SK-N-SH (cell line): ENCODE results near the gene C20orf96. TPM values are rescaled to one million over a fixed set of nuclear protein-coding genes. Genes with fewer than 3 reads are reported as not detected.
A peak's percentile ranks its signal among the peaks of the same experiment; 100 is the strongest.
"Not testable (repeated sequence)": the region's sequence is repeated elsewhere in the genome, so short reads cannot be mapped to it uniquely, and the experiment has no call there.

ENCODE experiments used
- CTCF ChIA-PET: fragments of 300-600, 350-600 bp; formaldehyde crosslinking; extraction: SDS; loops from one replicate; lab custom pipeline; 2021; lab: Yijun Ruan, JAX
- POLR2A ChIA-PET: fragments of 350-600 bp; sonication (Branson Sonifier 250); formaldehyde crosslinking; extraction: SDS; loops from one replicate; lab custom pipeline; 2020; ENCODE audit warnings: antibody characterized with exemption, inconsistent platforms; lab: Yijun Ruan, JAX
- DNase-seq: peaks from one replicate; pipeline ENCODE4 v3.0.0; 2012
- H2AFZ ChIP-seq: fragments of 200-600 bp; sonication (generic); 2 replicates; pipeline ENCODE4 v1.8.1; 2016; ENCODE audit warnings: antibody characterized with exemption, mild to moderate bottlenecking, low read depth
- H3F3A ChIP-seq: fragments of 200-600 bp; sonication (generic); replicated peaks from 2 replicates; pipeline ENCODE3; 2016; ENCODE audit warnings: antibody characterized with exemption, mild to moderate bottlenecking; ENCODE audit not compliant: insufficient read depth
- H3K27ac ChIP-seq, 2 experiments: fragments of 200-500 bp in 1 of 2; fragments of 200-600 bp in 1 of 2; sonication (Bioruptor generic) in 1 of 2; sonication (generic), shearing (Covaris generic) in 1 of 2; 2 replicates each; pipeline versions ENCODE4 v1.5.1 to v1.6.1; 2014 to 2016; ENCODE audit warnings: low read depth in 2 of 2, inconsistent platforms in 1 of 2, low read length in 1 of 2, mild to moderate bottlenecking in 1 of 2, mixed read lengths in 1 of 2
- H3K27me3 ChIP-seq: fragments of 200-600 bp; sonication (generic), shearing (Covaris generic); 2 replicates; pipeline ENCODE4 v1.6.1; 2016; ENCODE audit warnings: mixed run types; ENCODE audit not compliant: insufficient read depth
- H3K36me3 ChIP-seq, 2 experiments: fragments of 200-500 bp in 1 of 2; fragments of 200-600 bp in 1 of 2; sonication (Bioruptor generic) in 1 of 2; sonication (generic) in 1 of 2; replicated peaks in 1 of 2; 2 replicates each; pipeline versions ENCODE3 to v1.5.1; 2014 to 2016; ENCODE audit warnings: low read length in 1 of 2, mild to moderate bottlenecking in 1 of 2; ENCODE audit not compliant: insufficient read depth in 2 of 2, control insufficient read depth in 1 of 2
- H3K4me1 ChIP-seq, 2 experiments: fragments of 200-500 bp in 1 of 2; fragments of 200-600 bp in 1 of 2; sonication (Bioruptor generic) in 1 of 2; sonication (generic), shearing (Covaris generic) in 1 of 2; 2 replicates each; pipeline versions ENCODE4 v1.5.1 to v1.6.1; 2014 to 2016; ENCODE audit warnings: low read depth in 1 of 2, low read length in 1 of 2, mixed run types in 1 of 2; ENCODE audit not compliant: insufficient read depth in 2 of 2, control insufficient read depth in 1 of 2
- H3K4me2 ChIP-seq: fragments of 200-600 bp; sonication (generic), shearing (Covaris generic); 2 replicates; pipeline ENCODE4 v1.6.1; 2017; ENCODE audit warnings: mixed run types
- H3K4me3 ChIP-seq, 2 experiments: fragments of 200-500 bp in 1 of 2; fragments of 200-600 bp in 1 of 2; sonication (Bioruptor generic) in 1 of 2; sonication (generic), shearing (Covaris generic) in 1 of 2; 2 replicates each; pipeline versions ENCODE4 v1.5.1 to v1.8.1; 2014 to 2016; ENCODE audit warnings: low read depth in 2 of 2, inconsistent platforms in 1 of 2, low read length in 1 of 2, mild to moderate bottlenecking in 1 of 2, mixed read lengths in 1 of 2, moderate library complexity in 1 of 2
- H3K79me2 ChIP-seq: fragments of 200-600 bp; sonication (generic); 2 replicates; pipeline ENCODE4 v1.8.1; 2017; ENCODE audit warnings: mild to moderate bottlenecking; ENCODE audit not compliant: insufficient read depth
- H3K9ac ChIP-seq: fragments of 200-600 bp; sonication (generic); 2 replicates; pipeline ENCODE4 v1.6.1; 2017; ENCODE audit warnings: mixed run types
- H3K9me2 ChIP-seq: fragments of 200-600 bp; sonication (generic); 2 replicates; pipeline ENCODE4 v1.6.1; 2017; ENCODE audit warnings: mixed run types
- H3K9me3 ChIP-seq: fragments of 200-600 bp; sonication (generic); 2 replicates; pipeline ENCODE4 v1.6.1; 2017; ENCODE audit warnings: mixed run types, mild to moderate bottlenecking, moderate library complexity
- H4K20me1 ChIP-seq: fragments of 200-600 bp; sonication (generic); 2 replicates; pipeline ENCODE4 v1.6.1; 2017; ENCODE audit warnings: mild to moderate bottlenecking, mixed run types; ENCODE audit not compliant: insufficient read depth
- GABPA ChIP-seq: IDR thresholded peaks from 2 replicates; pipeline ENCODE4 v1.4.0; 2012; ENCODE audit warnings: low read depth, mild to moderate bottlenecking
- MEF2A ChIP-seq: IDR thresholded peaks from 2 replicates; pipeline ENCODE4 v1.4.0; 2012; ENCODE audit warnings: low read depth, borderline replicate concordance
- MXI1 ChIP-seq: IDR thresholded peaks from 2 replicates; pipeline ENCODE4 v1.6.1; 2012; ENCODE audit warnings: mild to moderate bottlenecking, low read depth, low read length, improper control_type of control experiment
- NFIC ChIP-seq: IDR thresholded peaks from 2 replicates; pipeline ENCODE4 v1.4.0; 2012; ENCODE audit warnings: borderline replicate concordance
- POLR2AphosphoS5 ChIP-seq: IDR thresholded peaks from 2 replicates; pipeline ENCODE4 v1.6.1; 2012; ENCODE audit warnings: low read depth, low read length
- RCOR1 ChIP-seq: fragments of 150-350 bp; IDR thresholded peaks from 2 replicates; pipeline ENCODE4 v1.6.1; 2017; ENCODE audit warnings: antibody characterized with exemption, low read length
- SIN3A ChIP-seq: IDR thresholded peaks from 2 replicates; pipeline ENCODE4 v1.6.1; 2012; ENCODE audit warnings: low read depth, mild to moderate bottlenecking, low read length, moderate library complexity, borderline replicate concordance
- SMC3 ChIP-seq: IDR thresholded peaks from 2 replicates; pipeline ENCODE4 v1.6.1; 2012; ENCODE audit warnings: low read depth, low read length, improper control_type of control experiment
- TAF1 ChIP-seq: IDR thresholded peaks from 2 replicates; pipeline ENCODE4 v1.6.1; 2012; ENCODE audit warnings: low read depth, mild to moderate bottlenecking, low read length, moderate library complexity, borderline replicate concordance
- TCF12 ChIP-seq: IDR thresholded peaks from 2 replicates; pipeline ENCODE4 v1.4.0; 2012
- TEAD4 ChIP-seq: IDR thresholded peaks from 2 replicates; pipeline ENCODE4 v1.4.0; 2012; ENCODE audit warnings: mild to moderate bottlenecking, borderline replicate concordance; ENCODE audit not compliant: insufficient read depth
- YY1 ChIP-seq: IDR thresholded peaks from 2 replicates; pipeline ENCODE4 v1.4.0; 2012; ENCODE audit warnings: low read depth, mild to moderate bottlenecking
- WGBS: methylation state at CpG from one replicate; pipeline ENCODE4 v1.1.6; 2017; ENCODE audit warnings: low lambda C conversion rate; 5-methylcytosine and 5-hydroxymethylcytosine counted together
- polyA plus RNA-seq, 3 experiments: library from polyadenylated mRNA; depleted of rRNA; stranded (reverse); fragments of >200 nt; gene quantifications; 2 replicates each; pipeline ENCODE4 v1.2.3, GENCODE V29; 2012
- TF ChIP-seq, protein P1 (sequence below): IDR thresholded peaks from 2 replicates; pipeline ENCODE4 v1.4.0; 2012; ENCODE audit warnings: low read depth, borderline replicate concordance

C20orf96 gene
- polyA plus RNA-seq, 1 of the 3 experiments (the other 2 are of a cell fraction) = 16.6 TPM

DNA sequence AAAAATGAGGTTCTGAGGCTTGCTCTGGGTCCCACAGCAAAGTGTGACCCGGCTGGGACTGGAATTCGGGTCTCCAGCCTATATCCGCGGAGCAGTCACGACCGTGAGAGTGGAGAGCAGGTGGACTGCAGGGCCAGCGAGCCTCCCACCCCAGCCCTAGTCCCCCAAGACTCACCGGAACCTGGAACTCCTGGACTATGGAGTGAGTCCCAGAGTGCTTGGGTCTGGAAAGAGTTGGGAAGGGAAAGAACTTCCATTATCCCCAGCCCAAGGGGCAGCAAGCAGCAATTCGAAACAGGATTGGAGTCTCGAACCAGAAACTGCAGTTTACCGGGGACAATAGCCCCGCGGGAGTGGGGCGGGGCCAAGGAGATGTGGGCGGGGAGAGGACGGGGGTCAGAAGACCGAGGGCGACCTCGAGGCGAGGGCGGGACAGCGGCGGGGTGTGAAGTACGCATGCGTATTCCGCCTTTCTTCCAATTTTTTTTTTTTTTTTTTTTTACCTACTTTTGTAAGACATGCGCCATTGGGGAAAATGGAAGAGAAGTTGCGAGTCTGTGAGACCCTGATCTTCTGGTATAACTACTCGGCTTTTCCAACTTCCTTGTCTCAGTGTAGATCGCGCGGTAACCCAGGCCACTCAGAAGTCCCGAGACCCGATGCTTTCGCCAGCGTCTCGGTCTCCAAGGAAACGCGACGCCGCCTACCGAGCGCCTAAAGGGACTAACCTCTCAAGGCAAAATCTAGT is at the start of gene C20orf96 (continued):
- TF ChIP-seq YY1 (no peak; the same call in 1 of the 2 replicates), RCOR1 (no peak), SMC3 (no peak), TAF1 (peak; percentile 34; the same call in 1 of the 2 replicates)
- TF ChIP-seq, protein P1, sequence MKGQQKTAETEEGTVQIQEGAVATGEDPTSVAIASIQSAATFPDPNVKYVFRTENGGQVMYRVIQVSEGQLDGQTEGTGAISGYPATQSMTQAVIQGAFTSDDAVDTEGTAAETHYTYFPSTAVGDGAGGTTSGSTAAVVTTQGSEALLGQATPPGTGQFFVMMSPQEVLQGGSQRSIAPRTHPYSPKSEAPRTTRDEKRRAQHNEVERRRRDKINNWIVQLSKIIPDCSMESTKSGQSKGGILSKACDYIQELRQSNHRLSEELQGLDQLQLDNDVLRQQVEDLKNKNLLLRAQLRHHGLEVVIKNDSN = no peak

DNA sequence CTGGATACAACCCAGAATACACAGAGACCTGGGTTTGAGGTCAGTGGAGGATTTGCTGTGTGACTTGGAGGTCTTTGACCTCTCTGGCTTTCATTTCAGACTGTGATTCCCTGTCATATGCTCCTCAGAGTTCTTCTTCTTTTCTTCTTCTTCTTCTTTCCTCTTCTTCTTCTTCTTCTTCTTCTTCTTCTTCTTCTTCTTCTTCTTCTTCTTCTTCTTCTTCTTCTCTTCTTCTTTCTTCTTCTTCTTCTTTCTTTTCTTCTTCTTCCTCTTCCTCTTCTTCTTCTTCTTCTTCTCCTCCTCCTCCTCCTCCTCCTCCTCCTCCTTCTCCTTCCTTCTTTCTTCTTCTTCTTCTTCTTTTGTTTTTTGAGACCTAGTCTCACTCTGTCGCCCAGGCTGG is 45.5 kb upstream of the C20orf96 start:
- H2AFZ ChIP-seq, H3K9ac ChIP-seq, H3K27me3 ChIP-seq, H3K36me3 ChIP-seq, H3K79me2 ChIP-seq, POLR2A ChIA-PET, H4K20me1 ChIP-seq, DNase-seq, H3K4me1 ChIP-seq, H3K9me3 ChIP-seq, H3F3A ChIP-seq, H3K9me2 ChIP-seq, H3K4me2 ChIP-seq, H3K27ac ChIP-seq, H3K4me3 ChIP-seq: not testable (repeated sequence)
- 95% methylated on average over 1 of the region's 1 CpG for WGBS
- CTCF ChIA-PET = interaction anchor here (1.7 kb wide), 1 partner anchor 19 kb away, joined by 4 read pairs; no protein-coding TSS in a partner anchor

DNA sequence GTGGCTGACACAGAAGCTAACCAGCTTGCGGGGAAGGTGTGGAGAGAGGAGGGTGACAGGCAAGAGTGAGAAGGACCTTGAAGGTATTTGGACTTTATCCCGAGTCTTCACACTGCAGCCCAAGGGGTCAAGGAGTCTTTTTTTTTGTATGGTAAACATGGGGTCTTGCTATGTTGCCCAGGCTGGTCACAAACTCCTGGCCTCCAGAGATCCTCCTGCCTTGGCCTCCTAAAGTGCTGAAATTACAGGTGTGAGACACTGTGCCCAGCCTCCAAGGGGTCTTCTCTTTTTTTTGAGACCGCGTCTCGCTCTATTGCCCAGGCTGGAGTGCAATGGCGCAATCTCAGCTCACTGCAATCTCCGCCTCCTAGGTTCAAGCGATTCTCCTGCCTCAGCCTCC is 44.0 kb upstream of the C20orf96 start:
- H3K36me3 ChIP-seq = peaks cover 0 to 7% of the 10 kb centered on the region in 2 experiments
- no peak overlapping the region for H2AFZ ChIP-seq
- H3K4me3 ChIP-seq = no peak overlapping the region
- TF ChIP-seq MEF2A = no peak
- no peak for TF ChIP-seq POLR2AphosphoS5
- TF ChIP-seq GABPA = no peak
- no peak for TF ChIP-seq SMC3
- TF ChIP-seq RCOR1 = no peak
- no peak for TF ChIP-seq SIN3A
- TF ChIP-seq YY1 = no peak
- no peak for TF ChIP-seq TEAD4
- no peak for TF ChIP-seq NFIC
- TF ChIP-seq MXI1 = no peak
- TF ChIP-seq TCF12 = no peak
- no peak overlapping the region for H3K27ac ChIP-seq
- POLR2A ChIA-PET = no interaction called here
- no peak overlapping the region for H3K9ac ChIP-seq
- no peak for DNase-seq
- no peak overlapping the region for H3K4me2 ChIP-seq
- H4K20me1 ChIP-seq = peaks cover 22% of the 10 kb centered on the region
- CTCF ChIA-PET = interaction anchor here (1.9 kb wide), 1 partner anchor 97 kb away, joined by 5 read pairs; no protein-coding TSS in a partner anchor
- H3F3A ChIP-seq = peaks cover 8% of the 10 kb centered on the region
- H3K9me2 ChIP-seq = no peaks in the 10 kb centered on the region
- peaks cover under 1% of the 10 kb centered on the region for H3K79me2 ChIP-seq
- 94% methylated on average over 8 of the region's 8 CpGs for WGBS
- no peaks in the 10 kb centered on the region for H3K9me3 ChIP-seq
- H3K27me3 ChIP-seq = no peaks in the 10 kb centered on the region
- H3K4me1 ChIP-seq = peaks cover 8 to 12% of the 10 kb centered on the region in 2 experiments; a peak in 3 of 4 replicates
